K562 (cell line): Measurements from ENCODE around the gene WDPCP. TPM values are rescaled to one million over a fixed set of nuclear protein-coding genes. Genes with fewer than 3 reads are reported as not detected.

Experiments used
- ATAC-seq: fragments of 200-7000 bp; cut with Tn5 transposase; 3 replicates; pipeline ENCODE4 v1.9.1; 2020; ENCODE audit warnings: moderate library complexity
- BruUV-seq: library from RNA; stranded (reverse); fragments of 400-500 nt; replicated peaks from 2 replicates; lab custom pipeline; 2021; lab: Mats Ljungman, UMichigan
- CTCF ChIA-PET: fragments of 300-600 bp; formaldehyde crosslinking; extraction: SDS; loops from one replicate; lab custom pipeline; 2021; ENCODE audit warnings: low intra/inter-chr PET ratio; lab: Yijun Ruan, JAX
- POLR2A ChIA-PET: fragments of 300-600, 350-650 bp; sonication (Branson Sonifier 250); formaldehyde crosslinking; extraction: SDS; loops from one replicate; lab custom pipeline; 2021; ENCODE audit warnings: antibody characterized with exemption, inconsistent platforms; lab: Yijun Ruan, JAX
- DNase-seq, 4 experiments: peaks; one replicate each; pipeline versions ENCODE4 v3.0.0 to v3.0.0-alpha.2; 2011 to 2018; ENCODE audit warnings: low spot score in 3 of 4, mixed read lengths in 3 of 4; ENCODE audit errors: extremely low read depth in 1 of 4
- FAIRE-seq: peaks from 2 replicates; lab custom pipeline; 2011; peaks lifted over from hg19 to GRCh38; lab: Jason Lieb, UNC
- H2AFZ ChIP-seq: 2 replicates; pipeline ENCODE4 v1.6.0; 2011; ENCODE audit warnings: low read depth, low read length, control low read depth, inconsistent platforms
- H3K27ac ChIP-seq: fragments of 200-600 bp; 3 replicates; pipeline ENCODE4 v1.8.0; 2011; ENCODE audit warnings: low read depth, mild to moderate bottlenecking, control low read depth, inconsistent platforms, low read length, moderate library complexity, mixed read lengths; ENCODE audit errors: extremely low read depth
- H3K27me3 ChIP-seq, 2 experiments: fragments of 300-600 bp in 1 of 2; 2 replicates in 1 of 2; 3 replicates in 1 of 2; pipeline versions ENCODE4 v1.6.0 to v1.8.0; 2011; ENCODE audit warnings: inconsistent platforms in 2 of 2, low read length in 2 of 2, mild to moderate bottlenecking in 1 of 2, mixed read lengths in 1 of 2, moderate library complexity in 1 of 2; ENCODE audit not compliant: control insufficient read depth in 2 of 2, insufficient read depth in 2 of 2
- H3K36me3 ChIP-seq: fragments of 300-600 bp; 3 replicates; pipeline ENCODE4 v1.8.0; 2011; ENCODE audit warnings: mild to moderate bottlenecking, low read length, inconsistent platforms; ENCODE audit not compliant: control insufficient read depth, insufficient read depth
- H3K4me1 ChIP-seq, 2 experiments: fragments of 200-600 bp in 1 of 2; replicated peaks in 1 of 2; 2 replicates in 1 of 2; 3 replicates in 1 of 2; pipeline versions ENCODE4 v1.5.1 to v1.8.0; 2011; ENCODE audit warnings: inconsistent platforms in 2 of 2, low read length in 2 of 2, mild to moderate bottlenecking in 1 of 2, mixed read lengths in 1 of 2, moderate library complexity in 1 of 2; ENCODE audit not compliant: control insufficient read depth in 2 of 2, insufficient read depth in 2 of 2
- H3K4me2 ChIP-seq: 2 replicates; pipeline ENCODE4 v1.6.1; 2011; ENCODE audit warnings: low read length, control low read depth, inconsistent platforms, mixed read lengths; ENCODE audit not compliant: insufficient read depth
- H3K4me3 ChIP-seq: fragments of 200-600 bp; sonication (generic), shearing (Covaris generic); 2 replicates; pipeline ENCODE4 v1.5.1; 2016; ENCODE audit warnings: control low read depth, inconsistent platforms
- H3K79me2 ChIP-seq: fragments of 200-600 bp; 3 replicates; pipeline ENCODE4 v1.8.0; 2011; ENCODE audit warnings: low read length, inconsistent platforms; ENCODE audit not compliant: control insufficient read depth, insufficient read depth
- H3K9ac ChIP-seq, 2 experiments: 2 replicates each; pipeline versions ENCODE4 v1.6.0 to v1.6.1; 2011; ENCODE audit warnings: low read depth in 2 of 2, low read length in 2 of 2, control low read depth in 1 of 2, inconsistent platforms in 1 of 2, mild to moderate bottlenecking in 1 of 2, mixed read lengths in 1 of 2; ENCODE audit not compliant: insufficient read depth in 1 of 2
- H3K9me1 ChIP-seq: one replicate; pipeline ENCODE4 v1.6.0; 2011; ENCODE audit warnings: inconsistent platforms, mild to moderate bottlenecking, low read length, moderate library complexity; ENCODE audit not compliant: control insufficient read depth, insufficient read depth
- H3K9me3 ChIP-seq: replicated peaks from 2 replicates; pipeline ENCODE4 v1.5.1; 2011; ENCODE audit warnings: low read depth, low read length, inconsistent platforms; ENCODE audit not compliant: control insufficient read depth, insufficient read depth
- H4K20me1 ChIP-seq: replicated peaks from 2 replicates; pipeline ENCODE4 v1.6.1; 2011; ENCODE audit warnings: low read length, inconsistent platforms, mixed read lengths; ENCODE audit not compliant: control insufficient read depth, insufficient read depth
- CBFA2T3 ChIP-seq: fragments of 450-650 bp; IDR thresholded peaks from 2 replicates; pipeline ENCODE4 v1.6.1; 2017
- CBFB ChIP-seq: sonication (generic); formaldehyde crosslinking; IDR thresholded peaks from 2 replicates; pipeline ENCODE4 v1.4.0; 2020; ENCODE audit warnings: mild to moderate bottlenecking, missing genetic modification reagents
- CXXC5 ChIP-seq: fragments of 250-450 bp; sonication (Bioruptor Pico); IDR thresholded peaks from 2 replicates; pipeline ENCODE4 v1.8.0; 2022; ENCODE audit warnings: inconsistent platforms, mild to moderate bottlenecking, moderate library complexity
- ERF ChIP-seq: fragments of 450-650 bp; formaldehyde crosslinking; IDR thresholded peaks from 2 replicates; pipeline ENCODE4 v1.4.0; 2020; ENCODE audit warnings: mild to moderate bottlenecking, mixed read lengths
- KDM1A ChIP-seq, 2 experiments: fragments of 450-650 bp; IDR thresholded peaks; 2 replicates each; pipeline ENCODE4 v1.6.1; 2016; ENCODE audit warnings: mild to moderate bottlenecking in 2 of 2
- NELFE ChIP-seq: IDR thresholded peaks from 2 replicates; pipeline ENCODE4 v1.6.1; 2011; ENCODE audit warnings: mild to moderate bottlenecking; ENCODE audit not compliant: insufficient read depth, insufficient read length
- NFIC ChIP-seq: fragments of 450-650 bp; IDR thresholded peaks from 2 replicates; pipeline ENCODE4 v1.6.1; 2017; ENCODE audit warnings: mild to moderate bottlenecking, inconsistent platforms
- NFIX ChIP-seq: fragments of 250-450 bp; sonication (Bioruptor Pico); IDR thresholded peaks from 2 replicates; pipeline ENCODE4 v1.4.0; 2020; ENCODE audit warnings: low read depth, mild to moderate bottlenecking, moderate library complexity
- POLR3G ChIP-seq: IDR thresholded peaks from 2 replicates; pipeline ENCODE4 v1.6.1; 2011; ENCODE audit not compliant: insufficient read length, insufficient replicate concordance; ENCODE audit errors: extremely low read depth
- SIN3A ChIP-seq, 2 experiments: fragments of 150-350 bp in 1 of 2; IDR thresholded peaks; 2 replicates each; pipeline ENCODE4 v1.6.1; 2011 to 2016; ENCODE audit warnings: borderline replicate concordance in 2 of 2, low read depth in 2 of 2, low read length in 2 of 2, mild to moderate bottlenecking in 2 of 2, moderate library complexity in 2 of 2; ENCODE audit not compliant: control insufficient read depth in 1 of 2
- TAF9B ChIP-seq: fragments of 450-650 bp; IDR thresholded peaks from 2 replicates; pipeline ENCODE4 v1.6.1; 2018; ENCODE audit warnings: mild to moderate bottlenecking; ENCODE audit not compliant: partially characterized antibody
- ZNF282 ChIP-seq: sonication (generic); formaldehyde crosslinking; IDR thresholded peaks from 2 replicates; pipeline ENCODE4 v1.8.1; 2023; ENCODE audit warnings: missing genetic modification reagents
- ZNF561 ChIP-seq: fragments of 450-650 bp; formaldehyde crosslinking; conservative IDR thresholded peaks from 2 replicates; pipeline ENCODE4 v1.4.0; 2020; ENCODE audit warnings: mild to moderate bottlenecking, moderate library complexity
- ZNF639 ChIP-seq, 2 experiments: fragments of 200-800 bp in 1 of 2; sonication (Bioruptor generic) in 1 of 2; sonication (generic) in 1 of 2; formaldehyde crosslinking in 1 of 2; IDR thresholded peaks in 1 of 2; conservative IDR thresholded peaks in 1 of 2; 2 replicates each; pipeline versions ENCODE4 v1.5.0 to v1.6.1; 2016 to 2020; ENCODE audit warnings: missing compliant biosample characterization in 1 of 2, missing genetic modification characterization in 1 of 2, missing genetic modification reagents in 1 of 2
- WGBS: fragments of 100-300 bp; shearing (Covaris generic); methylation state at CpG from one replicate; pipeline ENCODE4 v1.1.6; 2016; ENCODE audit warnings: low coverage, mixed read lengths; ENCODE audit not compliant: insufficient coverage; ENCODE audit errors: missing lambda C conversion rate; 5-methylcytosine and 5-hydroxymethylcytosine counted together
- in situ Hi-C: fragments of 300-500 bp; cut with MboI; formaldehyde crosslinking; loops from 4 replicates; pipeline ENCODE4 v1.15.0; 2018; ENCODE audit warnings: inconsistent platforms, mixed read lengths
- intact Hi-C: fragments of 100-400 bp; cut with micrococcal nuclease; formaldehyde crosslinking; loops from 2 replicates; pipeline ENCODE4 v1.14.2; 2022
- polyA plus RNA-seq, 8 experiments: library from polyadenylated mRNA; depleted of rRNA in 4 of 8; stranded (reverse) in 5 of 8; unstranded in 3 of 8; fragments of >200 nt; fragmentation: Nextera tagmentation in 2 of 8; fragmentation: Illumina TruSeq in 1 of 8; extraction: Ambion mirVana in 2 of 8; extraction: Trizol in 1 of 8; gene quantifications; 2 replicates each; pipeline versions ENCODE4 v1.2.1 to v1.2.3, GENCODE V29; 2011 to 2014; ENCODE audit warnings: inconsistent platforms in 1 of 8, missing spikeins in 1 of 8
- total RNA-seq, 7 experiments: library from RNA; depleted of rRNA in 6 of 7; stranded (reverse); fragments of >200 nt in 6 of 7; fragmentation: Illumina TruSeq in 2 of 7; extraction: Trizol in 2 of 7; gene quantifications; 2 replicates each; pipeline versions ENCODE4 v1.2.1 to v1.2.3, GENCODE V29; 2011 to 2021; ENCODE audit warnings: low replicate concordance in 1 of 7

Gene WDPCP
- total and polyA plus RNA-seq, 9 of the 15 experiments (the other 6 are each of a cell fraction or from before 2014, with no cell fraction given): 1.4 to 6.4 (median 5.5) TPM

DNA sequence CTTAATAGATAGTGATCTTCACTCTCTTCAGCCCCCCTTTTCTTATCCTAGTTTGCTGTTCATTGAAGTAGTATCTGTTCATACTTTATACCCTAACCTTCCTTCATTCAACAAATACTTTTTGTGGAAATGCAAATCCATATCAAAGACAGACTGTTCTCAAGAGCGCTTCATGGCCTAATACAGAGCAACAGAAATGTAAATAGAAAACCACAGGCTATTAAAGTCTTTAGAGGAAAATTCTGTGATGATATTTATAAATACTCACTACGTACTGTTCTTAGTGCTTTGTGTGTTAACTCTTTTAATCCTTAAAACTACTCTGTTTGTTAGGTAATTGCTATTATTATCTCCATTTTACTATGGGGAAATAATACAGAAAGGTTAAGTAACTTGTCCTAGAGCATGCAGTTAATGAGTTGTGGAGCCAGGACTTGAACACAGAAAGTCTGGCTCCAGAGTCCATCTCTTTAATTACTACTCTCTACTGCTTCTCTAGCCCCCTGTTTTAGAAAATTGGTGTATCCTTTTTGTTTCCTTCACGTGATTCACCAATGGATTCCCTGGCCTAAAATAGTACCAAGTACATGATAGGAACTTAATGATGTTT is 3.4 kb upstream of the WDPCP start (continued):
- no peak for TF ChIP-seq TAF9B
- no peak for TF ChIP-seq ZNF282 (CRISPR knock-in tag)
- TF ChIP-seq ZNF561: no peak
- no peak for TF ChIP-seq NELFE
- no peak for TF ChIP-seq POLR3G
- TF ChIP-seq ZNF639 (CRISPR knock-in tag; conservative IDR thresholded peaks at IDR 0.05 in 1 of 2, IDR thresholded peaks at IDR 0.05 in 1 of 2): no peak
- TF ChIP-seq CXXC5 (CRISPR knock-in tag): no peak

DNA sequence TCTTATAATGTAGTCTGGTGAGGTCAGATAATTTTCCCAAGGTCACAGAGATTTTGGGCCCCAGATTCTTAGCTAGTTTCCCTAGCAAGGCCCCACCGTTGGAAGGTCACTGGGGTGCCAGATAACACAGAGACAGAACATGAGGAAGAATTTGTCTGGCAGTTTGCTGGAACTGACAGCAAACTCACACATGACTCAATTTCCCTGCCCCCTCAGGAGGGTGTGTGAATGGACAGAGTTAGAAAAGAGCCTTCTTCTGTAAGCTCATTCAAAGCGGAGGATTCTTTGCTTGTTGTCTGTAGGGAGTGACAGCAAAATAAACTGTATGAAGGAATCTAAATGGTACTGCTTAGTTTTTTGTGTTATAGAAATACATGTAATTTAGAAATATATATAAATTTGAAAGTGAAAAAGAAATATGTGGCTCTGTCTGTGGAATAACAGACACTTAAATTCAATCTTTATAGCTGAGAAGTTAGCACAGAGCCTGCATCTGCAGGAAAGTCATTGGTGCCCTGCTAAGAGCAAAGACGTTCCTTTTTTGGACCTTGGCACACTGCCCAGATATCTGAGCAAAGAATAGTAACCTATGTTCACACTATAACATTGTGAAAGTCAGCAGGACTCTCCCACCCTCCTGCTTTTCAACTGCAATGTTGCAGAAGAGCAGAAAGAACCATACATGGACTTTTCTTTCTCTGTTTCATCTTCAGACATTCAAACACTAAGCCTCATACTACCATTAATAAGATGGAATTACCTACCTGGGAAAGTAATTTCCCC is 2.5 kb upstream of the WDPCP start:
- H3K9ac ChIP-seq: peak overlapping the region in 1 of 2 experiments; percentile 82; a peak in 1 of 4 replicates
- ChIA-PET POLR2A (interaction anchor here (0.6 to 2.7 kb wide), 4 partner anchors 9 to 1087 kb away, joined by 3 to 17 read pairs (median 4); no protein-coding TSS in a partner anchor), CTCF (no interaction called here)
- peaks cover 41% of the 10 kb centered on the region for H3K36me3 ChIP-seq
- DNase-seq: peak in 3 of 4 experiments; percentile 13 to 56 (median 14)
- peaks cover 0 to 14% of the 10 kb centered on the region in 2 experiments; a peak in 3 of 5 replicates for H3K4me1 ChIP-seq
- no peaks in the 10 kb centered on the region for H3K9me1 ChIP-seq
- H3K4me3 ChIP-seq: no peak overlapping the region
- H3K9me3 ChIP-seq: no peaks in the 10 kb centered on the region
- no peak for FAIRE-seq
- in situ Hi-C loops: no loop called here
- no peak for ATAC-seq
- WGBS: 35% methylated on average over 3 of the region's 3 CpGs
- no peaks in the 10 kb centered on the region for H3K27me3 ChIP-seq
- peaks cover 85% of the 10 kb centered on the region for H3K79me2 ChIP-seq
- peak; percentile 25 for TF ChIP-seq CBFA2T3
- TF ChIP-seq SIN3A (IDR thresholded peaks at IDR 0.05; ENCODE audit: borderline replicate concordance in 2 of 2, control insufficient read depth in 1 of 2, low read depth in 2 of 2, low read length in 2 of 2): peak in 1 of 2 experiments; percentile 49; a peak in 1 of 4 replicates
- peak; percentile 1 to 43; a peak in 1 of 4 replicates for TF ChIP-seq KDM1A (IDR thresholded peaks at IDR 0.05)
- no peak for TF ChIP-seq CBFB
- peak; percentile 81 for TF ChIP-seq NFIC
- peak; percentile 22; the same call in 1 of the 2 replicates for TF ChIP-seq NFIX (CRISPR knock-in tag)
- TF ChIP-seq ERF (CRISPR knock-in tag): no peak
- TF ChIP-seq, all 486 proteins: peak for 5
- Histone ChIP-seq H3K4me2 (no peak overlapping the region), H4K20me1 (no peaks in the 10 kb centered on the region), H2AFZ (no peak overlapping the region), H3K27ac (peak overlapping the region; percentile 27; the same call in 1 of the 3 replicates)
- no TSS peak for BruUV-seq
- intact Hi-C loops: no loop called here
